Activated CD8-positive, alpha-beta T cell treated with anti-CD3 and anti-CD28 coated beads, Interleukin-2, amount 10 ng/mL, durations not matched to agents 7 days and 5 days (primary cell): ENCODE measurements around the gene KRT1. TPM values are rescaled to one million over a fixed set of nuclear protein-coding genes. Genes with fewer than 3 reads are reported as not detected.
A peak's percentile ranks its signal among the peaks of the same experiment; 100 is the strongest.

Experiments used
- ATAC-seq: fragments of 150-1000 bp; cut with Tn5 transposase; one replicate; pipeline ENCODE4 v1.10.0; 2021; ENCODE audit warnings: moderate library complexity
- CTCF ChIA-PET: fragments of 350-600 bp; sonication (Branson Sonifier 250); formaldehyde crosslinking; loops from one replicate; lab custom pipeline; 2021; ENCODE audit warnings: antibody characterized with exemption; lab: Charles Lee
- POLR2A ChIA-PET: fragments of 350-600 bp; sonication (Branson Sonifier 250); formaldehyde crosslinking; loops from one replicate; lab custom pipeline; 2021; ENCODE audit warnings: antibody characterized with exemption; lab: Charles Lee
- DNase-seq: peaks from one replicate; pipeline ENCODE4 v3.0.0-alpha.2; 2020
- H3K27ac Mint-ChIP-seq: one replicate; pipeline ENCODE4 v1.8.0; 2021; ENCODE audit warnings: mild to moderate bottlenecking, mixed read lengths
- H3K27me3 Mint-ChIP-seq: one replicate; pipeline ENCODE4 v1.8.0; 2021; ENCODE audit warnings: low read depth, mixed read lengths
- H3K36me3 Mint-ChIP-seq: one replicate; pipeline ENCODE4 v1.8.0; 2021; ENCODE audit warnings: low read depth, mixed read lengths
- H3K4me1 Mint-ChIP-seq: one replicate; pipeline ENCODE4 v1.8.0; 2021; ENCODE audit warnings: low read depth, mixed read lengths
- H3K4me3 Mint-ChIP-seq: one replicate; pipeline ENCODE4 v1.8.0; 2021; ENCODE audit warnings: mild to moderate bottlenecking, mixed read lengths
- H3K9me3 Mint-ChIP-seq: one replicate; pipeline ENCODE4 v1.8.0; 2022; ENCODE audit warnings: mixed read lengths; ENCODE audit not compliant: insufficient read depth
- total RNA-seq, 2 experiments: library from RNA; stranded (reverse); gene quantifications; one replicate each; pipeline ENCODE4 v1.2.3, GENCODE V29; 2021

The KRT1 gene
- total RNA-seq, 2 experiments from 2014 or later: not detected

DNA sequence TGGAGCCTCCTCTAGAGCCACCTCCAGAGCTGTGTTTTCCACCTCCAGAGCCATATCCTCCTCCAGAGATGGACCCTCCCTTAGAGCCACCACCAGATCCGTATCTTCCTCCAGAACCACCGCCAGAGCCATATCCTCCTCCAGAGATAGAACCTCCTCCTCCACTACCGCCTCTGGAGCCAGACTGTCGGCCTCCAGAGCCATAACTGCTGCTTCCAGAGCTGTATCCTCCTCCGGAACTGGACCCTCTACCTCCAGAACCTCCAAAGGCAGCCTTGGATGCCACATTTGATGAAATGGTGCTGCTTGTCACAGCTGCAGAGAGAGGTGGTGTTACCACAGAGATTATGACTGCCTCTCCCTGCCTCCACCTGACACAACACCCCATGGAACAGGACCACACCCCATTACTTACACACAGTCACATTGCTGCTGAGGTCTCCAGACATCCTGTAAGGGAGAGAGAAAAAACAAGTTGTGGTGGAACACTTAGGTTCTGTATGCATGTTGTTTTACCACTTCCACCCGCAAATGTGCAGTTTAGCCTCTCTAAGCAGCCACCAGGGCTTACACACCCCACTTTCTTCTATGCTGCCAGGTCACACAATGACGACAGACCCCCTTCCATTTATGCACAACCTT, 35.0 kb downstream of the KRT1 start:
- H3K4me1 Mint-ChIP-seq: peaks cover 73% of the 10 kb centered on the region
- H3K27me3 Mint-ChIP-seq: peaks cover 3% of the 10 kb centered on the region
- H3K27ac Mint-ChIP-seq: peak overlapping the region; percentile 99
- peak; percentile 87 for DNase-seq
- H3K4me3 Mint-ChIP-seq: peak overlapping the region; percentile 50
- ChIA-PET CTCF (interaction anchor here (1.0 to 2.9 kb wide), 7 partner anchors 9 to 225 kb away, joined by 3 to 16 read pairs (median 3); no protein-coding TSS in a partner anchor), POLR2A (interaction anchor here (1.0 to 2.4 kb wide), 3 partner anchors 9 to 65 kb away, joined by 3 to 10 read pairs (median 3); no protein-coding TSS in a partner anchor)
- H3K9me3 Mint-ChIP-seq: peaks cover 5% of the 10 kb centered on the region
- H3K36me3 Mint-ChIP-seq: peaks cover 14% of the 10 kb centered on the region
- peak; percentile 91 for ATAC-seq

DNA sequence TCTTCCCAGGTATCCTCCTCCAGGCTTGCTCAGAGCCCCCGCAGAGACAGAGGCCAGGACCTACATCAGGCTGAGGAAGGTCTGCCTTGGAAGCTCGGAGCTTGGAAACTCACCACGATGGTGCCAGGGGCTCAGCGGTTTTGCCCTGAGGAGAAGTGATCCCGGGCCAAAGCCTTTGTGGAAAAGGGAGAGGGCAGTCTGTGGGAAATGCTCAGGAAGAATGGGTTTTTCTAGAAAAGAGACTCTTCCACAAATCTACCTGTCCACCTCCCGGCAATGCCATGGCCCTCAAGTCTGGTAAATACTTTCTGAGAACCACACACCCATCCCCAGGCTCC, 36.2 kb downstream of the KRT1 start:
- peaks cover 5% of the 10 kb centered on the region for H3K9me3 Mint-ChIP-seq
- peaks cover 62% of the 10 kb centered on the region for H3K4me1 Mint-ChIP-seq
- ATAC-seq (no peak), DNase-seq (peak; percentile 16)
- ChIA-PET POLR2A (interaction anchor here (2.4 kb wide), 1 partner anchor 11 kb away, joined by 10 read pairs; no protein-coding TSS in a partner anchor), CTCF (interaction anchor here (1.1 to 2.9 kb wide), 3 partner anchors 10 to 33 kb away, joined by 3 to 16 read pairs (median 4); no protein-coding TSS in a partner anchor)
- H3K27me3 Mint-ChIP-seq: peaks cover 8% of the 10 kb centered on the region
- peak overlapping the region; percentile 99 for H3K27ac Mint-ChIP-seq
- peaks cover 16% of the 10 kb centered on the region for H3K36me3 Mint-ChIP-seq
- no peak overlapping the region for H3K4me3 Mint-ChIP-seq

DNA sequence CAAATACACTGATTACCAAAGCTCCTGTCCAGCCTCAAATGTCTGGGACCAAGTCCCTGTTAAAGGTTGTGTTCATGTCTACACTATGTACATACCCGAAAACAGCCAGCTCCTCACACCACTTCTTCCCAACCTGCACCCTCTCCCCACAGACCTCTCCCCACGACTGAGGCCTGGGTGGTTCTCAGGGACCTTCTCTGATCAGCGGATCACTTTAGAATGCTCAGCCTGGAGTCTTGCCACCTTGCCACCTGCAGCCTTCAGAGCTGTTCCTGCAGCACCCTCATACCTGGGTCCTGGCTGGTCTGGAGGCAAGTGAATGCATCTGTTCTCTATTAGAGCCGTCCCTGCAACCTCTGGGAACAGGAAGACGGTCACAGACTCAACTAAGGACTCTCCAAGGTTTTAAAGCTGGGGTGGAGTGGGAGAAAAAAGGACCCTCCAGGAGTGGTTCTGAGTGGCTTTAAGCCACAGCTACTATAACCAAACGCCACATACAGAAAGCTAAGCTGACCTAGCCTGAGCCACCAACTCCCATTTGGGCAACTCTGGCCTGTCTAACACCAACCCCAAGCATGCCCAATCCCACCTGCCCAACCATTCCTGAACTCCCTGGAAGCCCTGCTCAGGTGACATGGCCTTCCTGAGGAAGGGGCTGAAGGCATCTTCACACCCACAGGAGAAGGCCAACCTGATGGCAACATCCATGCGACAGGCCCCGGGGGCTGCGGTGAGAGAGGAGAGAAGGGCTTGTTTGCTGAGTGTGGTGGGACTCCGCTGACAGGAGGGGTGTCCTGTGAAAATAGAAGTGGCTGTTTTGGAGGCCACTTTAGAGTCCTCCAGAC, 36.8 kb downstream of the KRT1 start:
- ChIA-PET CTCF (interaction anchor here (1.1 to 2.9 kb wide), 6 partner anchors 10 to 60 kb away, joined by 3 to 16 read pairs (median 4); no protein-coding TSS in a partner anchor), POLR2A (no interaction called here)
- no peak for ATAC-seq
- peak; percentile 18 for DNase-seq
- Mint-ChIP-seq H3K36me3 (peaks cover 16% of the 10 kb centered on the region), H3K4me3 (no peak overlapping the region), H3K27ac (peak overlapping the region; percentile 47), H3K4me1 (peaks cover 57% of the 10 kb centered on the region), H3K9me3 (peaks cover 5% of the 10 kb centered on the region), H3K27me3 (peaks cover 11% of the 10 kb centered on the region)

DNA sequence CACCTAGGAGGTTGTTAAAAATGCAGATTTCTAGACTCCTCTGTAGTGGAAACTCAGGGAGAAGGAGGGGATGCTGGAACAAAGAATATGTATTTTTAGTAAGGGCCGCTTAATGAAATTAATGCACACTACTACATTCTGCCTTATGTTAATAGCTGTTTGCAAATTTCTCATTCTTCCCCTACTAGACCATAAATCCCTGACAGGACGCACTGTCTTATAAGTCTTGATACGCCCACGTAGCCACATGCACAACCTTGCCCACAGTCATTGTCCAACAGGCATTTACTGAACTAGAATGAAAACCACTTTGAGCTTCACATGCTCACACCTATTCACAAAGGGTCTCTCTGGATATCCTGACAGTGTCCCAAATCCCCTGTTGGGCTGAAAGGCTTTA, 38.7 kb downstream of the KRT1 start:
- POLR2A ChIA-PET: no interaction called here
- CTCF ChIA-PET: interaction anchor here (1.2 to 2.5 kb wide), 4 partner anchors 8 to 225 kb away, joined by 3 to 11 read pairs (median 4); no protein-coding TSS in a partner anchor
- Mint-ChIP-seq H3K4me1 (peaks cover 45% of the 10 kb centered on the region), H3K27me3 (peaks cover 11% of the 10 kb centered on the region), H3K36me3 (peaks cover 15% of the 10 kb centered on the region), H3K9me3 (peaks cover 5% of the 10 kb centered on the region), H3K4me3 (no peak overlapping the region), H3K27ac (no peak overlapping the region)
- no peak for DNase-seq
- ATAC-seq: no peak

DNA sequence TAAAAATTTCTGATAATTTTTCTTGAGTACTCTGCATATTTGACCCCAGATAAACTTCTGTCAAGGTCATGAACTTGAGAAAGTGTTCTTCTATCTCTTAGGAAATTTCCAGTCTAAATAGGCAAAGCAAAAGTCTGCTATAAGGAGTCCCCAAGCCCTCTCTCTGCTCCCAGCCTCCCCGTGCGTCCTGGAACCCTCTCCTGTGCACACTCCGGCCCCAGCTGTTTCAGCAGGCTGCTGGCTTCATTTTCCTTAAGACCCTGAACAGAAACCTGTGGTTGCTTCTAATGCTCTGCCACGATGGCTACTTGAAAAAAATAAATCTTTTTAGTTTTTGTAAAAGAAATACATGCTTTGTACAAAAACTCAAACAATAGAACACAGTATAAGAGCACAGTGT, 42.9 kb downstream of the KRT1 start:
- Mint-ChIP-seq H3K27me3 (peaks cover 11% of the 10 kb centered on the region), H3K4me1 (peaks cover 48% of the 10 kb centered on the region), H3K4me3 (no peak overlapping the region), H3K9me3 (no peaks in the 10 kb centered on the region), H3K27ac (no peak overlapping the region), H3K36me3 (peaks cover 6% of the 10 kb centered on the region)
- ChIA-PET POLR2A (no interaction called here), CTCF (interaction anchor here (1.1 to 1.4 kb wide), 2 partner anchors 8 to 233 kb away, joined by 3 to 4 read pairs; no protein-coding TSS in a partner anchor)
- ATAC-seq (no peak), DNase-seq (peak; percentile 9)

DNA sequence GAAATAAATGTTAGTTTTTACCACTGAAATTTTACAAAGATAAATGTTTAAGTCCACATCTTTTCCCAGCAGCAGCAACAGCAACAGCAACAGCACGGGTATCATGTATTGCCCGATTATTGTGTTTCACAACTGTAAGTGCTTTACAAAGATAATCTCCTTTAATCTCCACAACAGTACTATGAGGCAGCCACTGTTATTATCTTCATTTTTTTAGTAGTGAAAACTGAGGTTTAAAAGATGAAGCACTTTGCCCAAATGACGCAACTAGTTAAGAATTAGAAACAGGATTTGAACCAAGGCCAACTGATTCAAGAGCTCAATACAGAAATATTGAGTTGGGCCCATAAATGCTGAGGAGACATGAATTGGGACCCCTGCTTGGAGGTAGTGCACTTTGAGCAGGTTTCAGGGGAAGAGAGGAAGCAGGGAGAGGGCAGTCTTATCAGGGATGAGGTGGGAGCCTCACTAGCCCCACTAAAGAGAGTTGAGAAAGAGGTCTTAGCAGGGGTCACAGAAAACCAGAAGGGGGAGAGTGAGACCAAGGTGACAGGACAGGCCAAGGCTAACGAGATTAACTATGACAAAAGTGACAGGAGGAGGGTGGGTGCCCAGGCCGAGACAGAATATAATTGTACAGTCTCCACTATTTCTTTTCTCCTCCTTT, 43.5 kb downstream of the KRT1 start:
- POLR2A ChIA-PET: interaction anchor here (0.6 kb wide), 1 partner anchor 9 kb away, joined by 3 read pairs; no protein-coding TSS in a partner anchor
- DNase-seq: peak; percentile 9

DNA sequence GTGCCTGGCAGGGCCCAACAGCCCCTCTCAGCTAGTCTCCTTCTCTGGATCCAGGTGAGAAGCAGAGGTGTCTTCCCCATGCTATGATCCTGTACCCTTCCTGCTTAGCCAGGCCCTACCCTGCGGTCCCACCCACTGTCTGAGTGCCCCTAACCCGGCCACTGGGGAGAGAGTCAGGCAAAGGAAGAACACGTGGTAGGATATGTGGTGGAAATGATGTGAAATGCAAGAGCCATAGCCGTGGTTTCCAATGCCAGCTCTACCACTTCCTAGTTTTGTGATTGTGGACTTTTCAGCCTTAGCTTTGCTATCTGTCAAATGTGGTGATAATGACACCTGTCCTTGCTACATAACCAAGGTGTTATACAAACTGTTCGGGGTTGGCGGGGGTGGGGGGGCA, 44.0 kb downstream of the KRT1 start:
- Mint-ChIP-seq H3K27me3 (peaks cover 11% of the 10 kb centered on the region), H3K36me3 (peaks cover 6% of the 10 kb centered on the region), H3K4me1 (peaks cover 50% of the 10 kb centered on the region), H3K4me3 (no peak overlapping the region), H3K27ac (peak overlapping the region; percentile 62), H3K9me3 (no peaks in the 10 kb centered on the region)
- ATAC-seq: peak; percentile 45
- ChIA-PET CTCF (interaction anchor here (1.1 to 1.4 kb wide), 2 partner anchors 9 to 234 kb away, joined by 3 to 4 read pairs; no protein-coding TSS in a partner anchor), POLR2A (interaction anchor here (0.6 kb wide), 1 partner anchor 10 kb away, joined by 3 read pairs; no protein-coding TSS in a partner anchor)
- DNase-seq: peak; percentile 29

More for the DNA sequence above, 43.5 kb downstream of the KRT1 start:
- no peak for ATAC-seq
- Mint-ChIP-seq H3K9me3 (no peaks in the 10 kb centered on the region), H3K36me3 (peaks cover 6% of the 10 kb centered on the region), H3K27me3 (peaks cover 11% of the 10 kb centered on the region), H3K27ac (no peak overlapping the region), H3K4me1 (peaks cover 48% of the 10 kb centered on the region), H3K4me3 (no peak overlapping the region)
- CTCF ChIA-PET: interaction anchor here (1.1 to 1.4 kb wide), 2 partner anchors 8 to 234 kb away, joined by 3 to 4 read pairs; no protein-coding TSS in a partner anchor

DNA sequence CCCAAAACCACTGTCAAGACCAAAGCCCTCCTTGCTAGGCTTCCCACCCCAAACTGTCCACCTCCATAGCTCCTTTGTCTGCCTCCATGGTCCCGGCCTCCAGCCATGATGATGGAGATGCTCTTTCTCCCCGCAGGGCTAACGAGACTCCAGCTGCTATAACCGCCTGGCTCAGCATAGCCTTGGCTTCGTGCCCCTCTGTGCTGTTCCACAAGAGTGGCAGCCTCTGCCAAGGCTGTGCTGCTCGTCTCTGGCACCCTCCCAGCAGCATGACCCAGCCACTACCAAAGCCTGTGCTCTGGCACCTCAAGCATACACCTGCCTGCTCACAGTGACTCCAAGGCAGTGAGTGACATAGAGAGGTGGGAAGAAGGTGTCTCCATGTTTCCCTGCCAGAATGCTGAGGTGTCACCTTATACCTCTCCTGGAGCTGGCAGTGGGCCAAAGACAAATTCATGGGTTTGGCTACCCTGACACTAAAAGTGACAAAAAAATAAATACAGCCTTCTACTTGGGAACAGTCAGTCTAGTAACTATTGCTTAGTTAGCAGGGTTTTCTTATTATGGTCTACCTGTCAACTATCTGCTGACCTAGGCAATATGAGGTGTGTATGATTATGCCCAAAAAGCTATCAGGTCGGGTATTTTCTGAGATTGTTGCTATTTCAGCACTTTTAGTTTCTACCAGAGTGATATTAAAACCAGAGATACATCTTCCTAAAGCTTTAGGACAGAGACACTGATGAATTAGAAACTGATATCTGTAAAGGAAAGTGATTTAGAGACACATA, 45.7 kb downstream of the KRT1 start:
- H3K27ac Mint-ChIP-seq: peak overlapping the region; percentile 17
- ATAC-seq (no peak), DNase-seq (peak; percentile 17)
- CTCF ChIA-PET: interaction anchor here (1.0 to 3.9 kb wide), 5 partner anchors 10 to 250 kb away, joined by 3 to 23 read pairs (median 4); no protein-coding TSS in a partner anchor
- H3K9me3 Mint-ChIP-seq: no peaks in the 10 kb centered on the region
- H3K4me3 Mint-ChIP-seq: no peak overlapping the region
- POLR2A ChIA-PET: interaction anchor here (1.2 to 2.2 kb wide), 2 partner anchors 11 to 22 kb away, joined by 4 to 10 read pairs; no protein-coding TSS in a partner anchor
- H3K36me3 Mint-ChIP-seq: peaks cover 5% of the 10 kb centered on the region
- peaks cover 5% of the 10 kb centered on the region for H3K27me3 Mint-ChIP-seq
- peaks cover 67% of the 10 kb centered on the region for H3K4me1 Mint-ChIP-seq

DNA sequence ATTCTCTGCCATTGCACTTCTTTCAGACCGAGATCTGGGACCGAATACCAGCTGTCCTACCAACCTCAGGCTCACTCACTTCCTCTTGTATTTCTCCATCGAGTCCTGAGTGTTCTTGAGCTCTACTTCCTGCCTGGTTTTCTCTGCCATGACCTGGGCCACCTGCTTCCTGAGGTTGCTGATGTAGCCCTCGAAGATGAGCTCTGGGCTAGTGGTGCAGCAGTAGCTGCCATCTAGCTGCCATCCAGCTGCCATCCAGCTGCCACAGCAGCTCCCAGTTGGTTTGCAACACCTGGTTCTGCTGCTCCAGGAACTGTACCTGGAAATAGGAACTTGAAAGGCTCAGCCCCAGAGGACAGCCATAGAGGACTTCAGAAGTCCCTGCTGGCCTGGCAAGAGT, 46.8 kb downstream of the KRT1 start:
- Mint-ChIP-seq H3K27ac (peak overlapping the region; percentile 80), H3K4me1 (peaks cover 70% of the 10 kb centered on the region), H3K36me3 (peaks cover 4% of the 10 kb centered on the region), H3K4me3 (no peak overlapping the region), H3K27me3 (no peaks in the 10 kb centered on the region), H3K9me3 (no peaks in the 10 kb centered on the region)
- ATAC-seq (peak; percentile 87), DNase-seq (peak; percentile 64)
- ChIA-PET CTCF (interaction anchor here (0.6 to 3.9 kb wide), 9 partner anchors 9 to 251 kb away, joined by 3 to 23 read pairs (median 8); no protein-coding TSS in a partner anchor), POLR2A (interaction anchor here (0.9 to 2.2 kb wide), 3 partner anchors 9 to 21 kb away, joined by 4 to 10 read pairs (median 4); no protein-coding TSS in a partner anchor)

DNA sequence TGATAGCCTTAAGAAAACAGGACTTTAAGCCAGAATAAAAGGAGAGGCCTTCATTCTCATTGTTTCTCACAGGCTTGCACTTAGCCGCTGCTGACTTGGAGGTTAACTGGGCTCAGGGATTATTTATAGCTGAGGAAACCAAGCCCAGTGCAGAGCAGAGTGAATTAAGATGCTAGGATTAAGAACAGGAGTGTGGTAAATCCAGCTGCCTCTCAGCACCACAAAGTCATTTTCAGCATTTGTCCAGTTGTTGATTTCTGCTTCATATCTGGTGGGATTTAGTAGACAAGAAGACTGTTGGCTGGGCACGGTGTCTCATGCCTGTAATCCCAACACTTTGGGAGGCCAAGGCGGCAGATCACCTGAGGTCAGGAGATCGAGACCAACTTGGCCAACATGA, 47.6 kb downstream of the KRT1 start:
- ChIA-PET CTCF (interaction anchor here (1.0 to 3.9 kb wide), 10 partner anchors 10 to 252 kb away, joined by 3 to 23 read pairs (median 6); no protein-coding TSS in a partner anchor), POLR2A (interaction anchor here (0.9 to 2.2 kb wide), 2 partner anchors 10 to 12 kb away, joined by 4 to 10 read pairs; no protein-coding TSS in a partner anchor)
- Mint-ChIP-seq H3K27me3 (no peaks in the 10 kb centered on the region), H3K36me3 (peaks cover 4% of the 10 kb centered on the region), H3K9me3 (no peaks in the 10 kb centered on the region), H3K4me3 (no peak overlapping the region), H3K27ac (peak overlapping the region; percentile 80), H3K4me1 (peaks cover 71% of the 10 kb centered on the region)
- peak; percentile 16 for DNase-seq
- no peak for ATAC-seq
